Motor neuron (in vitro differentiated cells): ENCODE measurements around the gene MAMLD1. TPM values are rescaled to one million over a fixed set of nuclear protein-coding genes. Genes with fewer than 3 reads are reported as not detected.

Experiments used
- ATAC-seq, 8 experiments: fragments of 200-7000 bp; cut with Tn5 transposase; replicated peaks in 6 of 8; 2 replicates each; pipeline ENCODE4 v1.8.0; 2021; ENCODE audit warnings: mild to moderate bottlenecking in 8 of 8, moderate library complexity in 8 of 8
- H3K27ac ChIP-seq, 2 donors: fragments of 250-450 bp; sonication (Bioruptor Pico); 2 replicates each; pipeline ENCODE4 v1.9.0; 2021; ENCODE audit warnings: antibody characterized with exemption in 2 of 2, mild to moderate bottlenecking in 2 of 2, moderate library complexity in 1 of 2
- H3K4me1 ChIP-seq, 2 donors: fragments of 250-450 bp; sonication (Bioruptor Pico); replicated peaks in 1 of 2; 2 replicates each; pipeline ENCODE4 v1.6.1; 2021; ENCODE audit warnings: antibody characterized with exemption in 2 of 2, mild to moderate bottlenecking in 2 of 2, moderate library complexity in 1 of 2
- H3K4me3 ChIP-seq, 5 donors: fragments of 250-450 bp; sonication (Bioruptor Pico); 2 replicates each; pipeline ENCODE4 v1.9.0; 2021; ENCODE audit warnings: antibody characterized with exemption in 5 of 5, mild to moderate bottlenecking in 5 of 5, moderate library complexity in 4 of 5
- WGBS, 10 experiments: fragments of 450-650 bp; shearing (Covaris generic); methylation state at CpG; one replicate each; pipeline ENCODE4 v1.0.0; 2022; 5-methylcytosine and 5-hydroxymethylcytosine counted together
- in situ Hi-C, 9 experiments: fragments of 400-800 bp; cut with MboI; loops; one replicate each; pipeline ENCODE4 v1.15.0; 2021; ENCODE audit warnings: low sequenced_read_pairs in 9 of 9, low pct_unique_long_range_greater_than_20kb in 2 of 9; ENCODE audit not compliant: unreplicated experiment in 9 of 9
- total RNA-seq, 8 experiments: library from RNA; unstranded; fragments of 300-600 nt; gene quantifications; 2 replicates each; pipeline versions ENCODE4 v1.2.3 to v1.2.4, GENCODE V29; 2022

The MAMLD1 gene
- total RNA-seq, 8 experiments from 2014 or later: 0.96 to 3.4 (median 1.4) TPM

GRCh38 chrX:150514462-150514861 is 151.3 kb downstream of the MAMLD1 start:
- in situ Hi-C loops: no loop called here

DNA sequence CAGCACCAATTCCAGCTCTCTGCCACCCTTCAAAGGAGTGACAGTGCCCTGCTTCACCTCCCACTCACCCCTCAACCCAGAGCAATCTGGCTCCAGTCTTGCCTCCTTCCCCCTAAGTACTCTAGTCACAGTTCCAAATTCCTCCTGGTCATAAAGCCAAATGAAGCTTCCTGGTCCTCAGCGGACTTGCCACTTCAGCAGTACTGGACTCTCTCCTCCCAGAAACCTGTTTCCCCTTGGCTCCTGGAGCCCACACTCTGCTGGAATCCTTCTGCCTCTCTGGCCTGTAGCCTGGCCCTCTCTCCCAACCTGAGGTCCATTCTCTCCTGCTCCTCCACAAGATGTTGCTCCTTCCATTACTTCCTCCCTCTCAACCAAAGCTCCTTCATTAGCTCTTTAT is 152.7 kb downstream of the MAMLD1 start:
- Histone ChIP-seq H3K4me3 (no peak overlapping the region), H3K27ac (no peak overlapping the region), H3K4me1 (no peaks in the 10 kb centered on the region)
- WGBS, 10 experiments: 71% methylated on average over 1 of the region's 1 CpG; no CpG with 5 or more reads in 9 of the 10 experiments
- ATAC-seq: no peak
- in situ Hi-C loops: no loop called here

More at GRCh38 chrX:150514462-150514861, 151.3 kb downstream of the MAMLD1 start:
- ATAC-seq: no peak
- Histone ChIP-seq H3K4me3 (no peak overlapping the region), H3K27ac (no peak overlapping the region), H3K4me1 (no peaks in the 10 kb centered on the region)
- WGBS, 10 experiments: 67% methylated on average over 1 of the region's 4 CpGs; no CpG with 5 or more reads in 9 of the 10 experiments

GRCh38 chrX:150517303-150517910 is 154.3 kb downstream of the MAMLD1 start:
- H3K4me3 ChIP-seq: no peak overlapping the region
- in situ Hi-C loops: no loop called here
- H3K27ac ChIP-seq: no peak overlapping the region
- peak in 2 of 8 experiments; percentile 23 to 25 for ATAC-seq
- no peaks in the 10 kb centered on the region for H3K4me1 ChIP-seq
- WGBS, 10 experiments: 100% methylated on average over 1 of the region's 4 CpGs; no CpG with 5 or more reads in 9 of the 10 experiments

DNA sequence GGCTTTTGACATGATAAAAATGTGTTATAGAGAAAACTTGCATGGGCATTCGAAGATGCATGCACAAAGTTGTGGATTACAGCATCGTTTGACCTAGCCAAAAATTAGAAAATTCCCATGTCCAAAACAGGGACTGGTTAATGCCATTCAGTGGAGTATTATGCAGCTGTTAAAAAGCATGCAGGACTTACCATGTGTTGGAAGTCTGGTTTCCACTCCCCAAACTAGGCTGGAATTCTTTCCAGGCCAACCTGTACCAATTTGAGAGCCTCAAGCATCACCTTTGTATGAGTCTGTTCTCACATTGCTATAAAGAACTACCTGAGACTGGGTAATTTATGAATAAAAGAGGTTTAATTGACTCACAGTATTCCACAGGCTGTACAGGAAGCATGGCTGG is 159.4 kb downstream of the MAMLD1 start:
- no peak overlapping the region for H3K27ac ChIP-seq
- H3K4me3 ChIP-seq: no peak overlapping the region
- in situ Hi-C loops: no loop called here
- WGBS, 10 experiments: 25 to 54% (median 37%) methylated on average over 2 of the region's 2 CpGs; no CpG with 5 or more reads in 7 of the 10 experiments
- no peaks in the 10 kb centered on the region for H3K4me1 ChIP-seq
- ATAC-seq: no peak

DNA sequence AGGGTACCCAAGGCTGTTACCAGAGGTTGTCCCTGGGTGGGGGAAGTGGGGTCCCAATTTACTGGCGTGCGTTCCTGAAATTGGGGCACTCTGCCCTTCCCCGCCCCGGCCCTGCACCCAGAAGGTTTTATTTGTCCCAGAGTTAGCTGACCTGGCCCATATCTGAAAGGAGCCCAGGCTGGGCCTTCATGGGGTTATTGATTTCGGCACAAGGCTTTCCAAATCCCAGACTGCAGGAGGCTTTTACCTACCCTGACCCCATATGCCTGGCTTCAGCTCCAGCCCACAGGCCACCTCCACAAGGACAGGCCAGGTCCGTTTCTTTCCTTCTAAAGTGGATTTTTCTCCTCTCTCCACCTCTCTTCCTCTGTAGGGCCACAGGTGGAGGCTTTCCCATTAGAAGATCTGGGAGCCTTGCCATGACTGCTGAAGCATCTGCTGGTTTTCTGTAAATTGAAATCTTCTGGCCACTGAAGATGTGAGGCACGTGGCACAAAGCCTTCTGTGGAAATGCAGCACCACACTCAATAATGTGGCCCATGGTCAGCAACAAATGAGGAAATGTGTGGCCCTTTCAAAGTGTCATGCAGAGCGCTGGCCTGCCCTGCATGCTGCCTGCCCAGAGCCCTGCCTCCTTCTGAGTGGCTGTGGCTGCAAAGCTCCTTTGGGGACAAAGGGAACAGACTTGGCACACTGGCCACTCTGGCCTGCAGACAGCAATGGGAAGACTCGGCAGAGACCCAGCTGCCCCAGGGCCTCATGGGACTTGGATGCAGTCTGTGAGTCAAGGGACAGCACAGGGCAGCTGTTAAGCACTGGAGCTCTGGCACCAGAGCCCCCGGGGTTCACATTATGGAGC is 162.2 kb downstream of the MAMLD1 start:
- no peak for ATAC-seq
- Histone ChIP-seq H3K27ac (no peak overlapping the region), H3K4me1 (no peaks in the 10 kb centered on the region), H3K4me3 (no peak overlapping the region)
- 50% methylated on average over 4 of the region's 10 CpGs; no CpG with 5 or more reads in 9 of the 10 experiments for WGBS, 10 experiments
- in situ Hi-C loops: no loop called here

DNA sequence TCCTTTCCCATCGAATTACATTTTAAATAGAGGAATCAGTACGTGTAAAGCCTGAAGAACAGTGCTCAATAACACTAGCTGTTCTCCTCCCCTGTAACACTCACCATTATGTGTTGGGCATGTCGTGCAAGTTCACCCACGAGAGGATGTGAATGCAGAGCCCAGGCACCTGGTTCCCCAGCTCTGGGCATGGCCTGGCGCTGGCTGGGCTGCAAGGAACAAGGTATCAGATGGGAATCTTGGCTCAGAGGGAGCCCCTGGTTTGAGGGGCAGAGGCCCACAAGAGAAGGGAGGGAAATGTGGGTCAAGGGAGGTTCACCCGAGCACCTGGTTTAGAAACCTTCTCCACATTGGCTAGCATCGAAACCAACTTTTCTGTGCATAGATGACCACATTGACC is 163.6 kb downstream of the MAMLD1 start:
- no peak overlapping the region for H3K4me3 ChIP-seq
- 35 to 65% (median 36%) methylated on average over 4 to 5 of the region's 7 CpGs; no CpG with 5 or more reads in 7 of the 10 experiments for WGBS, 10 experiments
- in situ Hi-C loops: no loop called here
- H3K4me1 ChIP-seq: no peaks in the 10 kb centered on the region
- ATAC-seq: no peak
- no peak overlapping the region for H3K27ac ChIP-seq

- no peaks in the 10 kb centered on the region for H3K4me1 ChIP-seq
- in situ Hi-C loops: no loop called here
- H3K4me3 ChIP-seq: no peak overlapping the region
- H3K27ac ChIP-seq: no peak overlapping the region
- ATAC-seq: no peak
- 58% methylated on average over 2 of the region's 3 CpGs; no CpG with 5 or more reads in 9 of the 10 experiments for WGBS, 10 experiments
These were observed 164.0 kb downstream of the MAMLD1 start for GRCh38 chrX:150527108-150527507.

DNA sequence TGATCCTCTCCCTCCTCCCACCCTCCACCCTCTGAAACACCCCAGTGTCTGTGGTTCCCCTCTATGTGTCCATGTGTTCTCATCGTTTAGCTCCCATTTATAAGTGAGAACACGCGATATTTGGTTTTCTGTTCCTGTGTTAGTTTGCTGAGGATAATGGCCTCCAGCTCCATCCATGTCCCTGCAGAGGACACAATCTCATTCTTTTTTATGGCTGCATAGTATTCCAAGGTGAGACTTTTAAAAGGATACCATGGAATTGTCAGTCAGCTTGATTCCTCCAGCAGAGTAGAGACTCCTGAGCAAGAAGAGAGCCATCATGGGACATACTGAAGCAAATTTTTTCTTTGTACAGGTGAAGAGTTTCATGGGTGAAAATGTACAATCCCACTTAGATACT is 166.5 kb downstream of the MAMLD1 start:
- Histone ChIP-seq H3K4me3 (no peak overlapping the region), H3K4me1 (no peaks in the 10 kb centered on the region), H3K27ac (no peak overlapping the region)
- 0 to 100% (median 73%) methylated on average over 1 to 3 of the region's 3 CpGs; no CpG with 5 or more reads in 6 of the 10 experiments for whole genome bisulfite sequencing, 10 experiments
- in situ Hi-C loops: no loop called here
- no peak for ATAC-seq

GRCh38 chrX:150530821-150531220 is 167.7 kb downstream of the MAMLD1 start:
- in situ Hi-C loops: no loop called here
- H3K4me1 ChIP-seq: no peaks in the 10 kb centered on the region
- whole genome bisulfite sequencing, 10 experiments: 71 to 100% methylated on average over 2 of the region's 7 CpGs; no CpG with 5 or more reads in 8 of the 10 experiments

GRCh38 chrX:150531467-150531866 is 168.3 kb downstream of the MAMLD1 start:
- Histone ChIP-seq H3K27ac (no peak overlapping the region), H3K4me1 (no peaks in the 10 kb centered on the region), H3K4me3 (no peak overlapping the region)
- WGBS, 10 experiments: 20 to 40% methylated on average over 1 of the region's 4 CpGs; no CpG with 5 or more reads in 8 of the 10 experiments
- no peak for ATAC-seq
- in situ Hi-C loops: no loop called here

More at GRCh38 chrX:150530821-150531220, 167.7 kb downstream of the MAMLD1 start:
- no peak for ATAC-seq
- H3K4me3 ChIP-seq: no peak overlapping the region
- no peak overlapping the region for H3K27ac ChIP-seq

DNA sequence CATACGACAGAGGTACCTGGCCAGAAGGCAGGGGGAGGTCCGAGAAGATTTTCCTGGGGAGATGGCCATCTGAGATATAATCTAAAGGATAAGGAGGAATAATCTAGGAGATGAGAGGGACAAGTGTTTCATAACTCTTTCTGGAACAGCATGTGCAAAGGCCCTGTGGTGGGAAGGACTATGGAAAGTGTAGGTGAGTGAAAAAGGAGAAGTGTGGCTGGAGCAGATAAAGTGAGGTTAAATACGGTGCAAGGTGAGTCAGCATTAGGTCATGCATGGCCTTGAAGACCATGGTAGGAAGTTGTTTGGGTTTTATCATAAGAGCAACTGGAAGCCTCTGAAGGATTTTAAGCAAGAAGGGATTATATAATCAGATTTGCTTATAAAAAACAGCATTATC is 170.7 kb downstream of the MAMLD1 start:
- Histone ChIP-seq H3K4me3 (no peak overlapping the region), H3K4me1 (no peaks in the 10 kb centered on the region), H3K27ac (no peak overlapping the region)
- WGBS, 10 experiments: 0 to 67% (median 53%) methylated on average over 1 to 2 of the region's 3 CpGs; no CpG with 5 or more reads in 6 of the 10 experiments
- in situ Hi-C loops: no loop called here
- no peak for ATAC-seq

- H3K27ac ChIP-seq: no peak overlapping the region
- ATAC-seq: no peak
- WGBS, 10 experiments: 20 to 22% methylated on average over 1 to 2 of the region's 8 CpGs; no CpG with 5 or more reads in 8 of the 10 experiments
- H3K4me1 ChIP-seq: no peaks in the 10 kb centered on the region
- no peak overlapping the region for H3K4me3 ChIP-seq
- in situ Hi-C loops: no loop called here
These were observed 173.5 kb downstream of the MAMLD1 start for GRCh38 chrX:150536455-150537116.

DNA sequence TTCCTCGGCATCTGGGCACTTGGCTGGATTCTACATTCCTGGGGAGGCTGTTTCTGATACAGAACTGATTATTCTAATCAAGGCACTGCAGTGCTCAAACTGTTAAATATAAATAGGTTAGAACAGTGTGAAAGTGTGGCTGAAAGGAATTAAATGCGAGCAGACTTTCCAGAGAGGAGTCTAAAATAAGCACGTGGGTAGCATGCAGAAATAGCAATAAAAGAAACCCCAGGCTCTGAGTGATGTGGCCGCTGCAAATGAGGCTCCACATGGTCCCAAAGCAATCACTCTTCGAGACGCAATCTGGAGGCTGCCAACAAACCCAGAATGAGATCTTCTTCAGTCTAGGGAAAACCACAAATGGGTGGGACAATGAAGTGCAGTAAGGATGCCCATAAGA is 174.7 kb downstream of the MAMLD1 start:
- in situ Hi-C loops: no loop called here
- no peak for ATAC-seq
- Histone ChIP-seq H3K27ac (no peak overlapping the region), H3K4me3 (no peak overlapping the region), H3K4me1 (no peaks in the 10 kb centered on the region)
- WGBS, 10 experiments: 0 to 61% (median 47%) methylated on average over 1 to 4 of the region's 6 CpGs; no CpG with 5 or more reads in 7 of the 10 experiments
